ENCODE measurements around the gene HDGFL3.

The HDGFL3 gene

DNA sequence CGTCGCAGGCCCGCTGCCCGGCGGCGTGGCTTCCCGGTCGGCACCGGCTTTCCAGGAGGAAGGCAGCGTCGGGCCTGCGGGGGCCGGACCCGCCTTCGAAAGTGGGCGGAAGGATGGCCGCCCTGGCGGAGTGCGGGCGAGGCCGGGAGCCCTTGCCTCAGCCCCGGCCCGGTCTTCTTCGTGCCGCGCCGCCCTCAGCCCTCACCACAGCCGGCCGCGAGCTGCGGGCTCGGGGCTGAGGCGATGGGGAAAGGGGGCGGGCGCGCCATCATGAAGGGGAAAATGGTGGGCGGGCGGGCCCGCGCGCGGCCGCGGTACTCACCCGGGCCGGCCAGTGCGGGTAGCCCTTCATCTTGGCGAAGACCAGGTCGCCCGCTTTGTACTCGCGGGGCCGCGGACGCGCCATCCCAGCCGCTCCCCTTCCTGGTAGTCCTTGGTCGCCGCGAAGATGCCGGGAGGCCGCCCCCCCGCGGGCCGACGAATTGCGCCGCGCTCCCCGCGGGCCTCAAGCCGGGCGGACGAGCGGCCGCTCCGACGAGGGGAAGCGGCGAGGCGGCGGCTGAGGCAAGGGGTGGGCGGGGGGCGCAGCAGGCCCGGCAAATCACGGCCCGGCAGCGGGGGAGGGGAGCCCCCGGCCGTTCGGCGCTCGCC is 489 bp downstream of the HDGFL3 start:
- no peak for DNase-seq (ENCODE audit: low read depth)
- TF ChIP-seq, protein P1, sequence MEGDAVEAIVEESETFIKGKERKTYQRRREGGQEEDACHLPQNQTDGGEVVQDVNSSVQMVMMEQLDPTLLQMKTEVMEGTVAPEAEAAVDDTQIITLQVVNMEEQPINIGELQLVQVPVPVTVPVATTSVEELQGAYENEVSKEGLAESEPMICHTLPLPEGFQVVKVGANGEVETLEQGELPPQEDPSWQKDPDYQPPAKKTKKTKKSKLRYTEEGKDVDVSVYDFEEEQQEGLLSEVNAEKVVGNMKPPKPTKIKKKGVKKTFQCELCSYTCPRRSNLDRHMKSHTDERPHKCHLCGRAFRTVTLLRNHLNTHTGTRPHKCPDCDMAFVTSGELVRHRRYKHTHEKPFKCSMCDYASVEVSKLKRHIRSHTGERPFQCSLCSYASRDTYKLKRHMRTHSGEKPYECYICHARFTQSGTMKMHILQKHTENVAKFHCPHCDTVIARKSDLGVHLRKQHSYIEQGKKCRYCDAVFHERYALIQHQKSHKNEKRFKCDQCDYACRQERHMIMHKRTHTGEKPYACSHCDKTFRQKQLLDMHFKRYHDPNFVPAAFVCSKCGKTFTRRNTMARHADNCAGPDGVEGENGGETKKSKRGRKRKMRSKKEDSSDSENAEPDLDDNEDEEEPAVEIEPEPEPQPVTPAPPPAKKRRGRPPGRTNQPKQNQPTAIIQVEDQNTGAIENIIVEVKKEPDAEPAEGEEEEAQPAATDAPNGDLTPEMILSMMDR (IDR thresholded peaks at IDR 0.05; ENCODE audit: low read depth, low read length, missing control alignments): no peak
- H3K4me3 ChIP-seq (ENCODE audit: low read depth, low read length): peak overlapping the region; percentile 77
- in situ Hi-C loops (cut with HindIII; ENCODE audit: low sequenced_read_pairs): no loop called here

DNA sequence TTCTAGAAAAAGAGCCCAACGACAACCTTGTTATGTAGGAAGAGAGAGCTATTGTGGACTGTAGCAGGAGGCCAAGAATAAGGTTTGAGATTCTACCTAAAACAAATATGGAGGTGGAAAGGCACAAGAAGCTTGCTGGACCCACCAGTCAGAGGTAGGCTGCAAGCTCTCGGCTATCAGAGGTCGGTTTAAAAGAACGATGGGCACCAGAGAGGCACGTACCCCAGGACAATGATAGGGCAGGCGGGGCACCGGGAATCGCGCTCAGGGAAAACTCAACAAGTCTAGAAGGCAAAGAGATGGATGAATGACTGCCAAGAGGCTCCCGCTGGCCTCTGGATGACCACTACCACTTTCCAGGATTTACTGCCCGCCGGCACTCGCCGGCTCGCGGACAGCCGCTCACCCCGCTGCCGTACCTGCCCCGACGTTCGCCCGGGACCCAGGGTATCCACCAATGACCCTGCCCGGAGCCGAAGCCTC is 1.1 kb downstream of the HDGFL3 start:
- TF ChIP-seq, protein P1 (IDR thresholded peaks at IDR 0.05; ENCODE audit: low read depth, low read length, missing control alignments): no peak
- in situ Hi-C loops (cut with HindIII; ENCODE audit: low sequenced_read_pairs): no loop called here
- DNase-seq (ENCODE audit: low read depth): no peak

DNA sequence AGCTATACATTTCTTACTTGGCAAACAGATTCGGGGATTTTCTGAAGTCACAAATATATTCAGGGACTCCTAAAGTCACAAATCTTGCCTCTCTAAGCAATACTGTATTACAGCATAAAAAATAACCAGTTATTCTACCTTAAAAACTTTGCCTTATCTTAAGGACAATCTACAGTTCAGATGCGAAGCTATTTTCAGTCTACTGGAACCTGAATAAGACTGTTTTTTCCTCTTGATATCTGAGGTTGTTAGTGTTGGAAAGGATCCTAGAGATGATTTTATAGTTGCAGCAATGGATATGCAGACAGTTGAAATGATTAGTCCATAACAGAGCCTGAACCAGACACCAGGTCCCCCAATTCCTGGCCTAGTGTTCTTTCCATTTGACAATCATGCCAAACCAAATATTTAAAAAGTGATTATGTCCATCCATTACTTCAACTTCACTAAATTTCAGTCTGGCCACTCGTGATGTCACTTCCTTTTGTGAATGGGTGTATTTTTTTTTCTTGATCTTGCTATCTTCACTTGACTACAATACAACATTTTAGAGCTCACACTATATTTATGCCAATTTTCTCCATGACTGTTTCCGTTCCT is 1.8 kb downstream of the HDGFL3 start:
- in situ Hi-C loops (cut with HindIII; ENCODE audit: low sequenced_read_pairs): no loop called here
- H3K4me3 ChIP-seq (ENCODE audit: low read depth, low read length): peak overlapping the region; percentile 77
- peak; percentile 64 for DNase-seq (ENCODE audit: low read depth)
- TF ChIP-seq, protein P1 (IDR thresholded peaks at IDR 0.05; ENCODE audit: low read depth, low read length, missing control alignments): no peak

More for the DNA sequence above, 1.1 kb downstream of the HDGFL3 start:
- H3K4me3 ChIP-seq (ENCODE audit: low read depth, low read length): peak overlapping the region; percentile 77

DNA sequence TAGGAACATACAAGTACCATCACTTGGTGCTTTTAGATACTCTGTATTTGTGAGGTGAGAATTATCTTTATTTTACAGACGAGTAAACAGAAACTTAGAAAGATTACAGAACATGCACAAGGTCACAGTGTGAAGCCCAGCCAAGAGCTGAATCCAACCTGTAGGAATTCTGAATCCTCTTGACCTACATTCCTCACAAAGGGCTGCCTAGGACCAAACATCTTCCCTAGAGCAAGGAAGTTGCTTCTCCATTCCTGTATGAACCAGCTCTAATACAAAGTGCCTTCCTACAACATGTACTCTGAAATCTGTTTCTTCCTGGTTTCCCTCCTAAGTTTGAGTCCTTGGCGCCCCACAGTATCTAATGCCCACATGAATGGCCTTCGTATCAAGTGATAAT is 2.9 kb downstream of the HDGFL3 start:
- in situ Hi-C loops (cut with HindIII; ENCODE audit: low sequenced_read_pairs): no loop called here
- DNase-seq (ENCODE audit: low read depth): no peak
- peak overlapping the region; percentile 9 for H3K4me3 ChIP-seq (ENCODE audit: low read depth, low read length)
- TF ChIP-seq, protein P1 (IDR thresholded peaks at IDR 0.05; ENCODE audit: low read depth, low read length, missing control alignments): no peak

- TF ChIP-seq, protein P1 (IDR thresholded peaks at IDR 0.05; ENCODE audit: low read depth, low read length, missing control alignments): no peak
- DNase-seq (ENCODE audit: low read depth): no peak
- H3K4me3 ChIP-seq (ENCODE audit: low read depth, low read length): no peak overlapping the region
- in situ Hi-C loops (cut with HindIII; ENCODE audit: low sequenced_read_pairs): no loop called here
Observed at GRCh38 chr15:83203543-83203942, 4.1 kb downstream of the HDGFL3 start.

- in situ Hi-C loops (cut with HindIII; ENCODE audit: low sequenced_read_pairs): no loop called here
- TF ChIP-seq, protein P1 (IDR thresholded peaks at IDR 0.05; ENCODE audit: low read depth, low read length, missing control alignments): no peak
- H3K4me3 ChIP-seq (ENCODE audit: low read depth, low read length): no peak overlapping the region
- no peak for DNase-seq (ENCODE audit: low read depth)
Observed at GRCh38 chr15:83200589-83200988, 7.0 kb downstream of the HDGFL3 start.
